GM19099 (cell line): ENCODE data around the gene UTP11.
A peak's percentile ranks its signal among the peaks of the same experiment; 100 is the strongest.

Experiments
- POLR2A ChIP-seq: IDR thresholded peaks from 3 replicates; pipeline ENCODE4 v1.6.1; 2011; ENCODE audit warnings: low read depth; ENCODE audit not compliant: insufficient read length; ENCODE audit errors: extremely low read depth

UTP11 gene

GRCh38 chr1:38014724-38015424, 2.3 kb downstream of the UTP11 start:
- no peak for TF ChIP-seq POLR2A

- TF ChIP-seq POLR2A: no peak
Observed at GRCh38 chr1:38015978-38016725, 3.6 kb downstream of the UTP11 start.

- TF ChIP-seq POLR2A: no peak
Observed at GRCh38 chr1:38018864-38019343, 6.4 kb downstream of the UTP11 start.

DNA sequence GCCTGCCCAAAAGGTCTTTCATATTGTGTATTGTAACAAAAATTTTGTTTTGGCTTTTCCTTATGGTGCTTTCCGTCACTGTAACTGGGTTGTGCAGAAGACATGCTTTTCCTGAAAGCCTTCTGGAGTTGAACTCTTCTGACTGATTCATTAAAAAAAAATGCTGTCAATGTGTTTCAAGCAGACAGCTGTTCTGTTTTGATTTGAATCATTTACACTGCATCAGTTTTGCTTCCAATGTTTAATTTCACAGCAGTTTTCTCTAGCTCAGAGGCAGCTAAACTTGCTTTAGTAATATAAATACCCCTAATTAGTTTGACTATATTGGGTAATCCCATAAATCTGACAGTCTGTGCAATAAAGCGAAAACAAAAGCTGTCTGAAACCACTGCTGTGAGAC, 7.9 kb downstream of the UTP11 start:
- TF ChIP-seq POLR2A: no peak

DNA sequence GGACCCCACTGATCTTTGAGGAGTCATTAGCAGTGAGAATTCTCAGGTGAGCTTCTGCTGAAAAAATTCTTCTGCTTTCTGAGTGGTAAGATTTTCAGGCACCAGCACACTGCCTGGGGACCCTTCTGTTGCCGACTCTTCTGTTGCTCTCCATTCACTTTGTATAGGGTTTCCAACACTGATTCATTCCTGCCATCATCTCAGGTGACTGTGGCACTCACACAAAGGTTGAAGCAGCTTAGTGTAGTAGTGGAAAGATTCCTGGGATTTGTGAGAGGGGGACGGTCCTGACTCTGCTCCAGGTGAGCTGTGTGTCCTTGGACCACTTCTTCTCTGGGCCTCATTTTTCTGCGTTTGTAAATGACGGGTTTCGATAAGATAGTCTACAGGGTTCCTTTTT, 9.4 kb downstream of the UTP11 start:
- TF ChIP-seq POLR2A: no peak

DNA sequence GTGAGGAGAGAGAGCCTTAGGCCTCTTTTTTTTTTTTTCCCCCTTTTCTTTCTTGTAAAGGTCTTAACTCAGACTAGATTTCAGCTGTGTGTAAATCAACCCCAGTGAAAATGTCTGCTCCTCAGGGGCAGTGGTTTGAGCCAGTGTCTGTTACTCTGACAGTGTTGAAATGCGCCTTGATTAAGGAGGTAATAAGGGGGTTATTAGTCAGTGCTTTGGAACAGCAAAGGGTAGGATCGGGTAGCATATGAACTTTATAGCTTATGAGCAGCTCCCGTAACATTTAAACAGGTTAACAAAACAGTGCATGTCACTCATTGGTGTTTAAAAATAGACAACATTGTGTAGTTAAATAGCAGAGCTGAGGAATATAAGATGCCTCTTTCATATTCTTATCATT, 10.3 kb downstream of the UTP11 start:
- no peak for TF ChIP-seq POLR2A

DNA sequence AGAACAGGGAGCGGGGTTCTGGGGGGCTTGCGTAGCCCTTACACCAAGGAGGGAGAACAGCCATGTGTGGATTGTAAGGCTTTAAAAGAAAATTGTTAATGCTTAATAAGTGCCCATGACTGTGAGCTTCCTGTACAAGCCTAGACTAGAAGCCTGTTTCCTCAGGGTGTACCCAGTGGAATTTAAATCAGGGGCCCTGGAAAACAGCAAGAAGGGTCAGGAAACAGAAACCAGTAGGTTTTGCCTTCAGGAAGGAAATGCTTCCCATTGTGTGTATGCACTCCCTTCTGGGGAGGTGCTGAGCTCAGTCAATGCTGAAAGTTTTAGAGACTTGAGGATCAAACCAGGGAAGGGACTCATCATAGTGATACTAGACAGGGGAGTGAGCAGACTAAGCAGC, 12.7 kb downstream of the UTP11 start:
- no peak for TF ChIP-seq POLR2A

DNA sequence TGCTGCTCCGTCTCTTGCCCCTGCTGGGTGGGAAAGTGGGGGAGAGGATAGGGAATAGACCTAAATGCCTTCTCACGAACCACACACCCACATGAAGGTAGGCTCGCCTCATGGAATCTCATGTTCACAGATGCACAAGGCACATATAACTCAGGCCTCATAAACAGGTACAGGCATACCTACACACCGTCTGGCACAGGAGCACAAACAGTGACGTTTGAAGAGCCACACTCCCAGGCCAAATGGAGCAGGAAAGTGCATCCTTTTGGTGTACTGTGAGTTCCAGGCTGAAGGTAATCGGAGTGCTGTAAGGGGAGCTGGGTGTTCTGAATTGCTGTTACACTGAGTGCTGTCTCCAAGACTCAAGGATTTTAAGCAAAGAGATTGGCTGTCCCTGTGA, 13.1 kb downstream of the UTP11 start:
- no peak for TF ChIP-seq POLR2A

DNA sequence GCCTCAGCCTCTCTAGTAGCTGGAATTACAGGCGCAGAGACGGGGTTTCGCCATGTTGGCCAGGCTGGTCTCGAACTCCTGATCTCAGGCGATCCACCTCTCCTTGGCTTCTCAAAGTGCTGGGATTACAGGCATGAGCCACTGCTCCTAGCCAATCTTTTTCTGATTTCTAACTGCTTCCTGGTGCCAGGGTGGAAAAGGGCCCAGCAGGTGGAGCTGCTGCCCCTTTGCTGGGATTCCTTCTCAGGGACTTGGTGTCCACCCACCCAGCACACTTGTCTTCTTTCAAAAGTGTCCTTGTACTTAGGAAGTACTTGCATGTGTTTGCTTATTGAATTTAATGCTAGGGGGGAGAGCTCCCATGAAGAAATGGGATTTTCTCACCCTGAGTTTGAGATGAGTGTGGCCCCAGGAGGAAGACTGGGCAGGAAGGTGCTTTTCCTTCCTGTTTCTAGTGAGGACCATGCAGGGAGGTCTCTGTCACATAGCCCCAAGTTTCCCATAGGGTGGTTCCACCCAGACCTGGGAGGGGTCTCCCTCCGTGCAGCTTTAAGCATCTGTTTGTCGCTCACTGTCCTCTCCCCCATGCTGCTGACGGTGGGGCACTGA, 14.2 kb downstream of the UTP11 start:
- no peak for TF ChIP-seq POLR2A

DNA sequence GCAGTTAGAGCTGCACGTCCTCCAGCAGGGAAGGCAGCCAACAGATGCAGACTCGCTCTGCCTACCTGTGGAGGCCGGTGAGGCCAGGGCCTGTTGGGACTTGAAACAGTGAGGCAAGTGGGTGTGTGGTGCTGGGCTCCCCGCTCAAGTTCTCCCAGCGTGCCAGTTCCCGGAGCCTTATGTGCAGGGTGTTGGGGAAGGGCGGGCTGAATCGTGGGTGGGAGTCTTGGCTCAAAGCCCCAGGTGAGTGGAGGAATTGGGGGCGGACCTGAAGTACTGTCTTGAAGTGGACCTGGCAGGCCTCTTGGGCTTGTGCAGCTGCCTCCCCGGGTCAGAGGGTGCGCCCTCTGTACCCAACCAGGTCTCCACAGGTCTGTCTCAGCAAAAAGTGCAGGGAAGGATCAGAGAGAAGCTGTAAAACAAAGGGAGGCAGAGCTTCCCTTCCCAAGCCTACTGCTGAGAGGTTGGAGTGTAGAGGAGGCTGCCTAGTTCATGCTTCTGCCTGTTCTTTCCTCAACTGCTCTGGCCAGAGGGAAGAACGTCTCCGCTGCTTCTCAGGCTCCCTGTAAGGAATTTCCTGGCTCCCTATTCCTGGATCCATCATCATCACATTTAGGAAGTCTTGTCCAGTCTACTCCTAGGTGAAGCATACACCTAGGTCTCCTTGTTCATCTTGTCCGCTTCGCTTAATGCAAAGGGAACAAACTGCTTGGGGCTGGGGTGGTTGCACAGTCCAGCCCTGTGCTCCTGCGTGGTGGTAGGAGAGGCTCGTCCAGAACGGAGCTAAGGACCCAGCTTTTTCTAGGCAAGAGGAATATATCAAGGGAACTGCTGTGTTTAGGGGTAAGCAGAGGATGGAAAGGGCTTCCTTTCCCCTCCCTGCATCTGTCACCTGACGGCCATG, 14.9 kb downstream of the UTP11 start:
- no peak for TF ChIP-seq POLR2A

DNA sequence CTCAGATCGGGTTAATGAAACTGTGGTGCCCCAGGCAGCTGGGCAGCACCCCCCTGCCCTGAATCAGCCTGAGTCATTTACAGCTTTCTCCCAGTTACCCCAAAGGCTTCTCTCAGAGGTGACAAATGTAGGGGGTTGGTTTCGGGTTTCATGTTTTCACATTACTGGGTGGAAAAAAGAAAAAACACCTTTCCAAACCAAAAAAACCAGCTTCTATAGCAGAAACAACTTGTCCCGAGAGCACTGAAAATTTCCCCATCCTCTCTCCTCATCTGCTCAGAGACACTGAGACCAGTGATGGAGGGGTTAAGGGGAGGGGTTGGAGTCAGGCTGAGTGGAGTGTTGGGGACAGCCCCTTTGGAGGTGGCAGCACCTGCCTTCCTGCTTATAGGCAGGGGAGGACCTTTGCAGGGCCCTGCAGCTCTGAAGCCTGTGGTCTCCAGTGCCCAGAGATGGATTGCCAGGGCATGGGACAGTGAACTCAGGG, 15.6 kb downstream of the UTP11 start:
- peak; percentile 39 for TF ChIP-seq POLR2A

DNA sequence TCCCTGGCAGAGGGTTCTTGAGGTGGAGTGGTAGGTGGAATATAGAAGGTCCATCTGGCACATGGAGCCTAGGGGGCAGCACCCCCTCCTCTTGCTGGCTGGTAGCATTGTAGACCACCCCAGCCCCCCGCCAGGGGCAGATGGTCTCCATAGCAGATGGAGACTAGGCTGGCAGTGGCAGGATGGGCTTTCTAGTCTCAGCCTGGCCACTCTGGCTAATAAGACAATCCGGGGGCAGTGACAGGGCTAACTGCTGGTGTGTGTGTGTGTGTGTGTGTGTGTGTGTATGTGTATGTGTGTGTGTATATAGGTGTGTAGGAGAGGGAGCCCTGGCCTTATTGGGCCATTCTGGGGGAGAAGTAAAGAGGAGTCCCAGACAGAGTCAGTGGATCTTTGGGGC, 16.1 kb downstream of the UTP11 start:
- TF ChIP-seq POLR2A: no peak

DNA sequence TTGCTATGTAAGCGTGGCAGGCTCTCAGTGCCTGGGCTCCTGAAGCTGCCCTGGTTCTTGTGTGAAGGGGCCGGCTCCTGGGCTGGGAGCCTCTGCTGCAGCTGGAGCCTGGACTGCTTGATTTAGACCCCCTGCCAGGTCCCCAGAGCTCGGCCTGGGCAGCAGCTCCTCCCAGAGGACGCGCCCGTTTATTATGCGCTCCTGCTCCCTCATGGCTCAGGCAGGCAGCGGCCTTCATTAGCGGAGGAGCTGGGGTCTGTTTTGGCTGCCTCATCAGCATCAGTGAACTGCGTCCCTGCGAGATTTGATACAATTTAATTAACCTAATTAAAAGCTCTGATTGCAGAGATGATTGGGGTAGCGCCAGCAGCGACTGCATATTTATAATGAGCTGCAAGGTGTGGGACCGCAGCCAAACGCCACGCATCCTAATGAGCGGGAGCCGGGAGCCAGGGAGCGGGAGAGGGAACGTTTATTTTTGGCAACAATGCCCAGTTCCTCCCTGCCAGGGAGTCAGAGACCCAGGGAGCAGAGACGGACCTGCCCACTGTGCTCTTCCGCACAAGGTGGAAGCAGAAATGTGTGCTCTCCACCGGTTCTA, 16.6 kb downstream of the UTP11 start:
- no peak for TF ChIP-seq POLR2A

- TF ChIP-seq POLR2A: peak; percentile 26
Observed at GRCh38 chr1:38029685-38030511, 17.4 kb downstream of the UTP11 start.
